Fibroblast of villous mesenchyme (primary cell): ENCODE measurements around the gene DCAF7. TPM values are rescaled to one million over a fixed set of nuclear protein-coding genes. Genes with fewer than 3 reads are reported as not detected.

Source experiments
- DNase-seq: peaks from one replicate; pipeline ENCODE4 v3.0.0-alpha.2; 2010; ENCODE audit warnings: low read depth
- H3K4me3 ChIP-seq: 2 replicates; pipeline ENCODE4 v1.5.1; 2011; ENCODE audit warnings: low read depth, mild to moderate bottlenecking, low read length
- CTCF ChIP-seq: IDR thresholded peaks from 2 replicates; pipeline ENCODE4 v1.5.1; 2012; ENCODE audit warnings: low read depth, mild to moderate bottlenecking, low read length; ENCODE audit not compliant: insufficient read depth
- total RNA-seq: library from RNA; depleted of rRNA; stranded (reverse); fragments of >200 nt; gene quantifications from 2 replicates; pipeline ENCODE4 v1.2.3, GENCODE V29; 2012

The DCAF7 gene
- total RNA-seq, 1 donor = 52.7 TPM

- TF ChIP-seq CTCF = no peak
- no peak for DNase-seq
- H3K4me3 ChIP-seq = no peak overlapping the region
These were observed 5.6 kb upstream of the DCAF7 start for GRCh38 chr17:63544467-63545301.

DNA sequence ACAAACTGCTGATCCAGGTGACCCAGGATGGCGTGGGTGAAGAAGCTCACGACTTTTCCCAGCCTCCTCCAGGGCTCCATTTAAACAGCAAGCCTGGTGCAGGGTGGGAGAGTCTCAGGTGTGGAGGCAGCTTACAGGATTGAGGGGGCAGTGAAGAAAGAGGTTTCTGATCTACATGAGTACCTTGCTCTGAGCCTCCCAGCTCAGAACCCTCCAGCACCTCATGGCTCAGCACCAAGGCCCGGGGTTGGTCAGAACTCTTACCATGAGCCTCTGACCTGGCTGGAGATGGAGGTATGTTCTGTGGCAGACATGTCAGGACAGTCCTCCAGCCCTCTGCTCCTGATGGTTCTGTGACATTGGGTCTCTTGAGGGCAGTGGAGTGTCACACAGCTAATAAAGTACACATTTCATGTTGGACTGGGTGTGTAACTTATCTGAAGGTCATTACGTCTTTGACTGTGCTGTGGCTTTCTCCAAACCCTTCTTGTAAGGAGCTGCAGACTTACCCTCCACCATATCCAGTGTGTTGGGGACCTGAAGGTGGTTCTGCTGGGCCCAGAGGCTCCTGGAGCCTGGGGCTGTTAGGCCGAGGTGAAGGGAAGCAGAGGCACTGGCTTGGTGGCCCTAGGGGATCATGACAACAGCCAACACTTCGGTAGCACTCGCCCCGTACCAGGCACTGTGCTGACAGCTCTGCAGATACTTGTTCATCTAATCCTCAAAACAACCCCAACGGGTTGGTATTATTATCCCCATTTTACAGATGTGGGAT is 3.8 kb upstream of the DCAF7 start:
- no peak overlapping the region for H3K4me3 ChIP-seq
- no peak for DNase-seq
- no peak for TF ChIP-seq CTCF

GRCh38 chr17:63547083-63547523 is 3.2 kb upstream of the DCAF7 start:
- TF ChIP-seq CTCF = no peak
- H3K4me3 ChIP-seq = no peak overlapping the region
- no peak for DNase-seq

DNA sequence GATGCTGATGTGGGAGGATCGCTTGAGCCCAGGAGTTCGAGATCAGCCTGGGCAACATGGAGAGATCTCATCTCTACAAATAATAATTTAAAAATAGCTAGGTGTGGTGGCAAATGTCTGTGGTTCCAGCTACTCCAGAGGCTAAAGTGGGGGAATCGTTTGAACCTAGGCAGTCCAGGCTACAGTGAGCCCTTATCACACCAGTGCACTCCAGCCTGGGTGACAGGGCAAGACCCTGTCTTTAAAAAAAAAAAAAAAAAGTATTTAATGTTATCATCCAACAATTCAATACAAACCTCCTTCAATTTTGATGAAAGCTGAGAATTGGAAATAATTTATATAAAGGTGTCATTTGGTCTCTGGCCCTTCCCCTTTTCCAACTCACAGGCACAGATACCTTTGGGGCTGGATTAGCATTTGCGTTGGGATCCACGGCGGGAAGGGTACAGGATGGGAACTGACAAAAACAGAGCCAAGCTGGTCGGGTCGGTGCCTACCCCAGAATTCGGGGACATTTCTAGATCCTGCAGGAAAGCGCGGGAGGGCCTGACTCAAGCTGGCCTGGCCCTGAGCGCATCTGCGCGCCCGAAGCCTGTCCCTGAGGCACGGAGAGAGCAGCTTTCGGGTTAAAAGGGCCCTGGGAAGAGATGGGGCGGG is 860 bp upstream of the DCAF7 start:
- DNase-seq = no peak
- no peak for TF ChIP-seq CTCF
- H3K4me3 ChIP-seq = peak overlapping the region; percentile 64

DNA sequence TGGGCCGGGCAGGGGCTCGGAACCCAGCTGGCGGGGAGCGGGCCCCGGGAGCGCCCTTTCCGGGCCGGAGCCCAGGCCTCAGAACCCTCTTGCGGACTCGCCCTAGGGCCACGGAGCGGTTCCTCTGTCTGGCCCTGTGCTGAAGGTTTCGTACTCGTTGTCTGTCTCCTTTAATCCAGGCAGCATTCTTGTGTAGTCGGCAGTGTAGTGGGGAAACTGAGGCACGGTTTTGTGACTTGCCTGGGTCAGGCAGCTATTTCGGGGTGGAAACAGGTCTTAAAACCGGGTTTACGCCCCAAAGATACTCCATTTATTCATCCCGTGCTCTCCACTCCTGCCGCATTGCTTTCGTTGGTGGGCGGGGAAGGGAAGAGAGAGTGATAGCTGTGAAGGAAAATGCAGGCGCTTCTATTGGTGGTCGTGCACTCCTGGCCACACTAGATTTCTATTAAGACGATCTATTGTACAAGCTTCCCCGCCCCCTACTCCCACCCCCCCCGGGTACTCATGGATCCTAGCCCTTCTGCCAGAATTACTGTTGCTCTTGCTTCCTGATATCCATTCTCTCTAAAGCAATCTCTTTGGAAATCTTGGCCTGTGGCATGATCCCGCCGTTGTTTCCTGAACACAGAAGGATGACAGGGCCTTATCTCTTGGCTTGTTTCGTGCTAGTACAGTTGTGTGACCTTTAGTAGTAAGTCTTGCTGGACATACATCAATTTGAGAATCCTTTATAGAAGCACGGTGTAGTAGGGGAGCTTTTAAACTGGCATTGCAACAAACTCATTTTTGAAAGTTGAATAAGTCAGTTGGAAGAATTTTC is 751 bp downstream of the DCAF7 start:
- H3K4me3 ChIP-seq = peak overlapping the region; percentile 97
- TF ChIP-seq CTCF = no peak
- peak; percentile 45 for DNase-seq

DNA sequence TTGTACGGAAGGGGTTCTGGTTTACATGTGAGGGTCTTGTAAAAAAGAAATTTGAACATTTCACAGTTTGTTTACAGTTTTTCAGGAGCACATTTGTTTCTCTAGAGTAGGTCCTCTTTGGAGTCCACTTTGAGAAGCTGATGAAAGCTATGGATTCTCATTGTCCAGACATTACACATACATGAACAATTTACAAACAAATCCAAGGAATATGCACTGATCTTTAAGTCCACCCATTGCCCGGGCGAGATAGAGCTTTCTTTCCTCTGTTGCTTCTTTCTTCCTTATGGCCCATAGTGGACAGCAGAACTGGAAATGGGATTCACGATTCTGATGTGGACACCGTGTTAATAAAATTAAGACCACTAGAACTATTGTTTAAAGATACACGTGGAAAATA is 1.9 kb downstream of the DCAF7 start:
- peak overlapping the region; percentile 97 for H3K4me3 ChIP-seq
- no peak for TF ChIP-seq CTCF
- DNase-seq = peak; percentile 28
